Measurements from ENCODE around the gene MRPS31.
"Not testable (repeated sequence)": the region's sequence is repeated elsewhere in the genome, so short reads cannot be mapped to it uniquely, and the experiment has no call there.

MRPS31 gene

DNA sequence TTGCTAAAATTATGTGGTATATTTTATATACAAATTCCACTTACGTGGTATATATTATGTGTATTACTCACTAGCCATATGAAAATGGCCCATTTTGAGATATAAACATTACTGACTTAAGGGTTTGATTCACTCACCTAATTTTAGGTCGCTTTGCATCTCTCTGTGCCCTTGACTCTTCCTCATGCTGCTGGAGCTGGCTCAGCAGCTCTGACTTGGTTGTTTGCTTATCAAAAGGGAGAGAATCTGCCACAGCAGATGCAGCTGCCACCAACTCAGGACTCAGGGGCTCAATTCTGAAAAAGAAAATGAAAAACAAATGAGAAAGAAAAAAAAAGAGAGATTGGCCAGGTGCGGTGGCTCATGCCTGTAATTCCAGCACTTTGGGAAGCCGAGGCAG, 12.2 kb downstream of the MRPS31 start:
- no peak for TF ChIP-seq GATA1 (IDR thresholded peaks at IDR 0.05; ENCODE audit: low read depth, low read length)
- no peak for TF ChIP-seq POLR2A (IDR thresholded peaks at IDR 0.05; ENCODE audit: low read length)
- no peak for DNase-seq

DNA sequence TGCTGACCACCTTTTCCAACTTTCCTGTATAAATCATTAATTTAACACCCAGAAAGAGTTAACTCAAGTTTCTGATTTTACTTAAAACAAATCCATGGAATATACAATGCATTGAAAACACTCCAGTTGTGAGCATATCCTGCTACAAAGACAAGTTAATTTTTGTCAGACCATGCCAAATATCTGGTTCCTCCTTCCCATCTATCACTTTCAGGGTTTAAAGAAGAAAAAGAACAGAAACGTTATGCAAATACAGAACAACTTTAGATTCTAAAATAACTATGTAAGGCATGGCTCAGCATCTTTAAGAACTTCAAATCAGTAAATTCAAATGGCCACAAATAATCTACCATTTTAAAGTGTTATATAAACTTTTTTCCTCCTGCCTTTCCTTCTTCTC, 14.9 kb downstream of the MRPS31 start:
- DNase-seq: no peak
- TF ChIP-seq POLR2A (IDR thresholded peaks at IDR 0.05; ENCODE audit: low read length): no peak
- TF ChIP-seq GATA1 (IDR thresholded peaks at IDR 0.05; ENCODE audit: low read depth, low read length): no peak

DNA sequence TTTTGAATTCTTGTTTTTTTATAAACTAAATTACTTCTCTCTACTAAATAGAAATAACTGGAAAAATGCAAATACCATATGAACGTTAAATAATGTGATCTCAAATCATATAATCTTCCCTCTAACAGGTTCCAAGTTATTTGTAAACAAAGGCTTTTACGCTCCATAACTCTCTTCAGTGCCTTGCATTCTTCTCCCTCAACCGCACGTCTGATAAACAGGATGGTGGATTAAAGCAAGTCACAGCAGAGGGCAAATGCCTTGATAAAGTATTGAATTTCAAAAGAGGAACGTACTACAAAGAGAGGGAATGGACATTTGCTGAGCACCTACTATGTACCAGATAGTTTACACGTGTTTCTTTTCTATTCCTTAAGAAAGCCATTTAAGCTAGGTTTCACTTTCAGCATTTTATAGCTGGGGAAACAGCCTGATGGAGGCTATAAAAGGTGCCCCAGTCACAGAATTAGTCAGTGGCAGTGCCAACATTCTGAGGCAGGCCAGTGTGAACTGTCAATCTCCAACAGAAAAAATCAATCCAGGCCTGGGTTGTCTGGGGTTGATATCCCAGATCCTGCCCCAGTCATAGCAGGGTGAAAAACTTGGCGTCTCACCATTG, 15.8 kb downstream of the MRPS31 start:
- TF ChIP-seq POLR2A (IDR thresholded peaks at IDR 0.05; ENCODE audit: low read length) (no peak), GATA1 (IDR thresholded peaks at IDR 0.05; ENCODE audit: low read depth, low read length) (no peak)
- DNase-seq: no peak

DNA sequence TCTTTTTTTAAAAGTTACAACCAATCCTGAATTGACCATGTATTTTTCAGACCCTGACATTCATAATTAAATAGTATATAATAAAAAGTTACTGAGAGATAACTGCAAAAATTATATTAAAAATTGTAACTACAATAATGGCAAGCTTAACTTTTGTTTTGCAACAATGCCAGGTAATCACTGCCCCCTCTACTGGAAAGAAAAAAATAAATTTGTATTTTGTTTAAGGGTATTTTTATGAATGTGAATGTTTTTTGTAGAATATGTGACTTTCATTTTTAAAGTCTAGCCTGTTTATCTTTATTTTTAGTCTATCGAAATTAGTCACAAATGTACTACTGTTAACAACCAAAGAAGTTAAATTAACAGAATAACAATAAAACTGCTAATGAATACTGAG, 21.7 kb downstream of the MRPS31 start:
- DNase-seq: no peak
- no peak for TF ChIP-seq POLR2A (IDR thresholded peaks at IDR 0.05; ENCODE audit: low read length)
- no peak for TF ChIP-seq GATA1 (IDR thresholded peaks at IDR 0.05; ENCODE audit: low read depth, low read length)

DNA sequence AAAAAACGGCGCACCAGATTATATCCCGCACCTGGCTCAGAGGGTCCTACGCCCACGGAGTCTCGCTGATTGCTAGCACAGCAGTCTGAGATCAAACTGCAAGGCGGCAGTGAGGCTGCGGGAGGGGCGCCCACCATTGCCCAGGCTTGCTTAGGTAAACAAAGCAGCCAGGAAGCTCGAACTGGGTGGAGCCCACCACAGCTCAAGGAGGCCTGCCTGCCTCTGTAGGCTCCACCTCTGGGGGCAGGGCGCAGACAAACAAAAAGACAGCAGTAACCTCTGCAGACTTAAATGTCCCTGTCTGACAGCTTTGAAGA, 35.8 kb downstream of the MRPS31 start:
- DNase-seq: not testable (repeated sequence)

DNA sequence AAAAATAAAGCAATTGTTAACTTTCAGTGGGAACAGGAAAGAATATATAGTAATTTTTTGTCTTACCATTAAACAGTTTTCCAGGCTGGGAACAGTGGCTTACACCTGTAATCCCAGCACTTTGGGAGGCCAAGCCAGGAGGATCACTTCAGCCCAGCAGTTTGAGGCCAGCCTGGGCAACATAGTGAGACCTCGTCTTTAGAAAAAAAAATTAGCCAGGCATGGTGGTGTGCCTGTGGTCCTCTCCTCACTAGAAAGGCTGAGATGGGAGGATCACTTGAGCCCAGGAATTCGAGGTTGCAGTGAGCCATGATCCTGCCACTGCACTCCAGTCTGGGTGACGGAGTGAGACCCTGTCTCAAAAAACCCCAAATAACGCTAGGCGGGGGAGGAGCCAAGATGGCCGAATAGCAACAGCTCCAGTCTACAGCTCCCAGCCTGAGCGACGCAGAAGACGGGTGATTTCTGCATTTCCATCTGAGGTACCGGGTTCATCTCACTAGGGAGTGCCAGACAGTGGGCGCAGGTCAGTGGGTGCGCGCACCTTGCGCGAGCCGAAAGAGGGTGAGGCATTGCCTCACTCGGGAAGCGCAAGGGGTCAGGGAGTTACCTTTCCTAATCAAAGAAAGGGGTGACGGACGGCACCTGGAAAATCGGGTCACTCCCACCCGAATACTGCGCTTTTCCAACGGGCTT, 36.3 kb downstream of the MRPS31 start:
- DNase-seq: not testable (repeated sequence)

DNA sequence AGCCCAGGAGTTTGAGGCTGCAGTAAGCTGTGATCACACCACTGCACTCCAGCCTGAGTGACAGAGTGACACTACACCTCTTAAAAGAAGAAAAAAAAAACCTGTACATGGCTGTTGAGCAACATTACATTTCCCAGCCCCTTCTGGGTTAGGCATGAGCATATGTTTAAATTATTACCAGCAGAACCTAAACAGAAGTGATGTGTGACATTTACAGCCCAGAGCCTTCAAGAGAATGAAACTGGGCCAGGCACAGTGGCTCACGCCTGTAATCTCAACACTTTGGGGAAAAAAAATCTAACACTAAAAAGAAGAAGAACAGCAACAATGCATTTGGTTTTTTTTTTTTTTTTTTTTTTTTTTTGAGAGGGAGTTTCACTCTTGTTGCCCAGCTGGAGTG, 38.3 kb downstream of the MRPS31 start:
- DNase-seq: no peak
- TF ChIP-seq POLR2A (IDR thresholded peaks at IDR 0.05; ENCODE audit: low read length) (no peak), GATA1 (IDR thresholded peaks at IDR 0.05; ENCODE audit: low read depth, low read length) (no peak)

DNA sequence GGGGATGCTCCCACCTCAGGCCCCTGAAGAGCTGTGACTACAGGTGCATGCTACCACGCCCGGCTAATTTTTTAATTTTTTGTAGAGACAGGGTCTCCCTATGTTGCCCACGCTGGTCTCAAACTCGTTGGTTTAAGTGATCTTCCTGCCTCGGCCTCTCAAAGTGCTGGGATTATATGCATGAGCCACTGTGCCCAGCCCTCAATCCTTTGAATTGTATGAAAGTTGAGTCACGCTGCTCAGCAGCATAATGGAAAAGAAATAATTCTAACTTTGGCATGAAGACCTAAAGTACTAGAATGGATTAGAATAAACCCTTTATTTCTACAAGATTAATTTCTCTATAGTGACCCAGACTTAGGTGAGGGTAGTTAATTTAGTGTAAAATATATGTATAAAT, 42.4 kb downstream of the MRPS31 start:
- no peak for TF ChIP-seq POLR2A (IDR thresholded peaks at IDR 0.05; ENCODE audit: low read length)
- DNase-seq: no peak

DNA sequence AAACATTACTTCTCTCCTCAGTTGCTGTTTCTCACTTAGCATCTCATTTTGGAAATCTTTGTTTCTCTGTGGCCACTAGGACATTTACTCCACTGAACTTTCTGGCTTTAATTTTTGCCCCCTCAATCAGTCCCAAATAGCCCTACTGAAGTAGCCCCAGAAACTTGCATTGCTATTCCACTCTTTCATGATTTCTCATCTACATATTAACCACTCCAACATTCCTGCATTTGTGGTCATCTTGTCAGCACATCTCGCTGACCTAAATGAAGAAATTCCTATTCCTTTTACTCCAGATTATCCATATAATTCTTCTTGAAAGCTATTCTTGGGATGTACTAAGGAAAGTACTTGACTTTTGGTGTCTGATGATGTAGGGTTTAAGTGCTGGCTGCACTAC, 56.6 kb downstream of the MRPS31 start:
- DNase-seq: not testable (repeated sequence)

DNA sequence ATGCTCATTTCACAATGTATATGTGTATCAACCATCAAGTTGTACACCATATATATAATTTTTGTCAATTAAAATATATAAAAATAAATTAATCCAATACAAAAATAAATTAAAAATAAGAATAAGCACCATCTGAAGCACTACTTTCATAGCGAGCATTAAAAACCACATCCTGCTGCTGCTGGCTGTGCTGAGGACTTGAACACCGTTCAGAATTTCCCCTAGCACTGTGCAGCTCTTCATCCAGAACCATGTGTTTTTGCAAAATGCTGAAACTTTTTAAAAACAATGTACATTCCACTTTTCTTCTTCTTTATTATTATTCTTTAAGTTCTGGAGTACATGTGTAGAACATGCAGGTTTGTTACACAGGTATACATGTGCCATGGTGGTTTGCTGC, 64.6 kb downstream of the MRPS31 start:
- DNase-seq: no peak
- TF ChIP-seq GATA1 (IDR thresholded peaks at IDR 0.05; ENCODE audit: low read depth, low read length): no peak
- TF ChIP-seq POLR2A (IDR thresholded peaks at IDR 0.05; ENCODE audit: low read length): no peak

DNA sequence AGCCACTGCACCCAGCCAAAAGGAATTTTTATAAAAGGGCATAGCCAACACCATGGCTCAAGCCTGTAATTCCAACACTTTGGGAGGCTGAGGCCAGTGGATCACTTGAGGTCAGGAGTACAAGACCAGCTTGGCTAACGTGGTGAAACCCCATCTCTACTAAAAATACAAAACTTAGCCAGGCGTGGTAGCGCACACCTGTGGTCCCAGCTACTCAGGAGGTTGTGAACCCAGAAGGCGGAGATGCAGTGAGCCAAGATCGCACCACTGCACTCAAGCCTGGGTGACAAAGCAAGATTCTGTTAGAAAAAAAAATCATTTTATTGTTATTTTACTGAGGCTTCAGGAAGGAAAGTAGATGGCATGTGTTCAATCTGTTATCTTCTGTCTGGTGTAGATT, 73.3 kb downstream of the MRPS31 start:
- DNase-seq: no peak
- no peak for TF ChIP-seq GATA1 (IDR thresholded peaks at IDR 0.05; ENCODE audit: low read depth, low read length)
- TF ChIP-seq POLR2A (IDR thresholded peaks at IDR 0.05; ENCODE audit: low read length): no peak

DNA sequence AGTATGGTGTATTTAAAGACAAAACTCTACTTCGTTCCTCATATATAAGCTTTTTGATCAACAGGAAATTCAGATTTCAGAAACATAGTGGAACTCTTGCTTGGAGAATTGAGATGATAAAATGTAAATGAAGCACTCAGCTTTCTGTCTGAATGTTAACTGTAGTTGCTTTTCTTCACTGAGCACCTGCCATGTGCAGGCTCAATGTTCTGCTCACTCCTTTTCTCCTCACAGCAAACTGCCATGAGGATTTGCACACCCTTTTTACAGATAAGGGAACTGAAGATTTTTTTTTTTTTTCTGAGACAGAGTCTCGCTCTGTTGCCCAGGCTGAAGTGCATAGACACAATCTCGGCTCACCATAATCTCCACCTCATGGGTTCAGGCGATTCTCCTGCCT, 76.6 kb downstream of the MRPS31 start:
- DNase-seq: no peak
- TF ChIP-seq POLR2A (IDR thresholded peaks at IDR 0.05; ENCODE audit: low read length) (no peak), GATA1 (IDR thresholded peaks at IDR 0.05; ENCODE audit: low read depth, low read length) (no peak)

DNA sequence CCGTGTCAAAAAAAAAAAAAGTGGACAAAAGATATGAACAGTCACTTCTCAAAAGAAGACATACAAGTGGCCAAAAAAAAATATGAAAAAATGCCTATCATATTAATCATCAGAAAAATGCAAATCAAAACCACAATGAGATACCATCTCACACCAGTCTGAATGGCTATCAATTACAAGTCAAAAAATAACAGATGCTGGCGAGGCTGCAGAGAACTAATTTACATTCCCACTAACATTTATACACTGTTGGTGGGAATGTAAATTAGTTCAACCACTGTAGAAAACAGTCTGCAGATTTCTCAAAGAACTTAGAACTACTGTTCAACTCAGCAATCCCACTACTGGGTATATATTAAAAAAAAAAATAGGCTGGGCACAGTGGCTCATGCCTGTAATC, 78.0 kb downstream of the MRPS31 start:
- TF ChIP-seq GATA1 (IDR thresholded peaks at IDR 0.05; ENCODE audit: low read depth, low read length) (no peak), POLR2A (IDR thresholded peaks at IDR 0.05; ENCODE audit: low read length) (no peak)
- no peak for DNase-seq

DNA sequence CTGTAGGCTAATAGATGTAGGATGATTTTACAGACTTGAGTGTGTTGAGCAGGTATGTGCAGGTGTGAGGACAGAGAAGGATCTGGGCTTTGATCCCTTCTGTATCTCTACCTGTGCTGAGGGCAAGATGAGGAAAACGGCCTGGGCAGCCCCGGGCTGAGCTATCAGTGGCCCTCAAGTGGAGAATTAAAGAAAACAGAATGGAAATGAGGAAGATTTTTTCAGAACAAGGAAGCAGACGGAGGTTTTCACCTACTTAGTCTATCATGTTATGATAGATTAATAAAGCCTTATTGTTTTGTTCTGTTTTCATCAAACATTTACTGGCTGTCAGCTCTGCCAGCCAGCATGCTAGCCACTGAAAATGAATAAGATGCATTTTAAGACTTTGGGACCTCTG, 82.2 kb downstream of the MRPS31 start:
- no peak for TF ChIP-seq POLR2A (IDR thresholded peaks at IDR 0.05; ENCODE audit: low read length)

DNA sequence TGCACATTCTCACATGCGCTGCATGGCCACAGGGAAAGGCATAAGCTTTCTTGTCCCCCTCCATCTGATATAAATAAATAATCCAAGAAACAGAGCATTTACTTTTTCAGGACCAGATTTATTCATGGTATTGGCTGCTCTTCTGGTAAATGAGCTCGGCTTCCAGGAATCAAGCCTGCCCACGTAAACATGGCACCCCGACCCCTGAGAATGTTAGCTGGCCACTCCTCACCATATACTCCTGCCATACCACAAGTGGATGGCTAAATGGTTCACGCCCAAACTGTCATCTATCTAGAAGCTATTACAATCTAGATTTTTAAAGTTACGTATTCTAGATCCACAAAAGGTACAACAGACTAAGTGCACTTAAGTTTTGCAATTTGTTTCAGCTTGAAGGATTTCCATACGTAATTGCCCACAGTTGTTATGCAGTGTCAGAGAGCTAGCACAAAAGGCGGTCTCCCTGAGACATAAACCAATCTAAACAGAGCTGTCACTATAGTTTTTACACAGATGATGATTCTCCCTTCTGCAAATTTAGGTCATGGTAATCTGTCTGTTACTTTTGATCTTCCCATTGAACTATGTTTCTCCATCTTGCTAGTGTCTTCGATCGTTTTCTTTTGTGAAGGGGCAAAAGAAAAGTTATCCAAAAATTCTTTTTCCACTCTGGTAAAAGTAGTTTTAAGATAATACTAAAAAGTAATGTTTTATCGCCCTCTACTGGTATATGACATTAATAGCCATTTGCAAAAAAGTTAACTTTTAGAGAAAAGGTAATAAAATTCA, 88.3 kb downstream of the MRPS31 start:
- TF ChIP-seq POLR2A (IDR thresholded peaks at IDR 0.05; ENCODE audit: low read length): no peak
- DNase-seq: peak; percentile 21 to 48

More for the DNA sequence above, 82.2 kb downstream of the MRPS31 start:
- DNase-seq: no peak
